K562 (cell line): ENCODE measurements around the gene GHITM. TPM values are rescaled to one million over a fixed set of nuclear protein-coding genes. Genes with fewer than 3 reads are reported as not detected.
"Not testable (repeated sequence)": the region's sequence is repeated elsewhere in the genome, so short reads cannot be mapped to it uniquely, and the experiment has no call there.

Experiments
- ATAC-seq: fragments of 200-7000 bp; cut with Tn5 transposase; 3 replicates; pipeline ENCODE4 v1.9.1; 2020; ENCODE audit warnings: moderate library complexity
- BruUV-seq: library from RNA; stranded (reverse); fragments of 400-500 nt; replicated peaks from 2 replicates; lab custom pipeline; 2021; lab: Mats Ljungman, UMichigan
- CTCF ChIA-PET: fragments of 300-600 bp; formaldehyde crosslinking; extraction: SDS; loops from one replicate; lab custom pipeline; 2021; ENCODE audit warnings: low intra/inter-chr PET ratio; lab: Yijun Ruan, JAX
- POLR2A ChIA-PET: fragments of 300-600, 350-650 bp; sonication (Branson Sonifier 250); formaldehyde crosslinking; extraction: SDS; loops from one replicate; lab custom pipeline; 2021; ENCODE audit warnings: antibody characterized with exemption, inconsistent platforms; lab: Yijun Ruan, JAX
- DNase-seq, 4 experiments: peaks; one replicate each; pipeline versions ENCODE4 v3.0.0 to v3.0.0-alpha.2; 2011 to 2018; ENCODE audit warnings: low spot score in 3 of 4, mixed read lengths in 3 of 4; ENCODE audit errors: extremely low read depth in 1 of 4
- FAIRE-seq: peaks from 2 replicates; lab custom pipeline; 2011; peaks lifted over from hg19 to GRCh38; lab: Jason Lieb, UNC
- H2AFZ ChIP-seq: 2 replicates; pipeline ENCODE4 v1.6.0; 2011; ENCODE audit warnings: low read depth, low read length, control low read depth, inconsistent platforms
- H3K27ac ChIP-seq: fragments of 200-600 bp; 3 replicates; pipeline ENCODE4 v1.8.0; 2011; ENCODE audit warnings: low read depth, mild to moderate bottlenecking, control low read depth, inconsistent platforms, low read length, moderate library complexity, mixed read lengths; ENCODE audit errors: extremely low read depth
- H3K27me3 ChIP-seq, 2 experiments: fragments of 300-600 bp in 1 of 2; 2 replicates in 1 of 2; 3 replicates in 1 of 2; pipeline versions ENCODE4 v1.6.0 to v1.8.0; 2011; ENCODE audit warnings: inconsistent platforms in 2 of 2, low read length in 2 of 2, mild to moderate bottlenecking in 1 of 2, mixed read lengths in 1 of 2, moderate library complexity in 1 of 2; ENCODE audit not compliant: control insufficient read depth in 2 of 2, insufficient read depth in 2 of 2
- H3K36me3 ChIP-seq: fragments of 300-600 bp; 3 replicates; pipeline ENCODE4 v1.8.0; 2011; ENCODE audit warnings: mild to moderate bottlenecking, low read length, inconsistent platforms; ENCODE audit not compliant: control insufficient read depth, insufficient read depth
- H3K4me1 ChIP-seq, 2 experiments: fragments of 200-600 bp in 1 of 2; replicated peaks in 1 of 2; 2 replicates in 1 of 2; 3 replicates in 1 of 2; pipeline versions ENCODE4 v1.5.1 to v1.8.0; 2011; ENCODE audit warnings: inconsistent platforms in 2 of 2, low read length in 2 of 2, mild to moderate bottlenecking in 1 of 2, mixed read lengths in 1 of 2, moderate library complexity in 1 of 2; ENCODE audit not compliant: control insufficient read depth in 2 of 2, insufficient read depth in 2 of 2
- H3K4me2 ChIP-seq: 2 replicates; pipeline ENCODE4 v1.6.1; 2011; ENCODE audit warnings: low read length, control low read depth, inconsistent platforms, mixed read lengths; ENCODE audit not compliant: insufficient read depth
- H3K4me3 ChIP-seq: fragments of 200-600 bp; sonication (generic), shearing (Covaris generic); 2 replicates; pipeline ENCODE4 v1.5.1; 2016; ENCODE audit warnings: control low read depth, inconsistent platforms
- H3K79me2 ChIP-seq: fragments of 200-600 bp; 3 replicates; pipeline ENCODE4 v1.8.0; 2011; ENCODE audit warnings: low read length, inconsistent platforms; ENCODE audit not compliant: control insufficient read depth, insufficient read depth
- H3K9ac ChIP-seq, 2 experiments: 2 replicates each; pipeline versions ENCODE4 v1.6.0 to v1.6.1; 2011; ENCODE audit warnings: low read depth in 2 of 2, low read length in 2 of 2, control low read depth in 1 of 2, inconsistent platforms in 1 of 2, mild to moderate bottlenecking in 1 of 2, mixed read lengths in 1 of 2; ENCODE audit not compliant: insufficient read depth in 1 of 2
- H3K9me1 ChIP-seq: one replicate; pipeline ENCODE4 v1.6.0; 2011; ENCODE audit warnings: inconsistent platforms, mild to moderate bottlenecking, low read length, moderate library complexity; ENCODE audit not compliant: control insufficient read depth, insufficient read depth
- H3K9me3 ChIP-seq: replicated peaks from 2 replicates; pipeline ENCODE4 v1.5.1; 2011; ENCODE audit warnings: low read depth, low read length, inconsistent platforms; ENCODE audit not compliant: control insufficient read depth, insufficient read depth
- H4K20me1 ChIP-seq: replicated peaks from 2 replicates; pipeline ENCODE4 v1.6.1; 2011; ENCODE audit warnings: low read length, inconsistent platforms, mixed read lengths; ENCODE audit not compliant: control insufficient read depth, insufficient read depth
- CTCF ChIP-seq, 3 experiments: IDR thresholded peaks in 2 of 3; conservative IDR thresholded peaks in 1 of 3; 2 replicates each; pipeline ENCODE4 v1.5.1; 2011 to 2012; ENCODE audit warnings: low read length in 3 of 3, mild to moderate bottlenecking in 3 of 3, control low read depth in 2 of 3, improper control_type of control experiment in 1 of 3, inconsistent platforms in 1 of 3, low read depth in 1 of 3, mixed read lengths in 1 of 3, moderate library complexity in 1 of 3; ENCODE audit not compliant: insufficient read depth in 2 of 3
- GABPB1 ChIP-seq: sonication (generic); formaldehyde crosslinking; IDR thresholded peaks from 2 replicates; pipeline ENCODE4 v1.8.0; 2022; ENCODE audit warnings: mild to moderate bottlenecking, missing genetic modification reagents
- WGBS: fragments of 100-300 bp; shearing (Covaris generic); methylation state at CpG from one replicate; pipeline ENCODE4 v1.1.6; 2016; ENCODE audit warnings: low coverage, mixed read lengths; ENCODE audit not compliant: insufficient coverage; ENCODE audit errors: missing lambda C conversion rate; 5-methylcytosine and 5-hydroxymethylcytosine counted together
- in situ Hi-C: fragments of 300-500 bp; cut with MboI; formaldehyde crosslinking; loops from 4 replicates; pipeline ENCODE4 v1.15.0; 2018; ENCODE audit warnings: inconsistent platforms, mixed read lengths
- intact Hi-C: fragments of 100-400 bp; cut with micrococcal nuclease; formaldehyde crosslinking; loops from 2 replicates; pipeline ENCODE4 v1.14.2; 2022
- polyA plus RNA-seq, 8 experiments: library from polyadenylated mRNA; depleted of rRNA in 4 of 8; stranded (reverse) in 5 of 8; unstranded in 3 of 8; fragments of >200 nt; fragmentation: Nextera tagmentation in 2 of 8; fragmentation: Illumina TruSeq in 1 of 8; extraction: Ambion mirVana in 2 of 8; extraction: Trizol in 1 of 8; gene quantifications; 2 replicates each; pipeline versions ENCODE4 v1.2.1 to v1.2.3, GENCODE V29; 2011 to 2014; ENCODE audit warnings: inconsistent platforms in 1 of 8, missing spikeins in 1 of 8
- total RNA-seq, 7 experiments: library from RNA; depleted of rRNA in 6 of 7; stranded (reverse); fragments of >200 nt in 6 of 7; fragmentation: Illumina TruSeq in 2 of 7; extraction: Trizol in 2 of 7; gene quantifications; 2 replicates each; pipeline versions ENCODE4 v1.2.1 to v1.2.3, GENCODE V29; 2011 to 2021; ENCODE audit warnings: low replicate concordance in 1 of 7

GHITM gene
- total and polyA plus RNA-seq, 9 of the 15 experiments (the other 6 are each of a cell fraction or from before 2014, with no cell fraction given) = 322 to 1,258 (median 386) TPM

- Histone ChIP-seq H3K27ac (no peak overlapping the region), H3K27me3 (peaks cover 8 to 23% of the 10 kb centered on the region in 2 experiments; a peak in 3 of 5 replicates), H3K4me1 (no peaks in the 10 kb centered on the region), H3K9me1 (no peaks in the 10 kb centered on the region), H3K4me3 (no peak overlapping the region), H3K4me2 (no peak overlapping the region)
- CTCF ChIA-PET = no interaction called here
- FAIRE-seq (peak; percentile 6), ATAC-seq (no peak)
- intact Hi-C loops = no loop called here
- BruUV-seq = no TSS peak
- no peak for TF ChIP-seq GABPB1
- TF ChIP-seq CTCF (IDR thresholded peaks at IDR 0.05 in 2 of 3, conservative IDR thresholded peaks at IDR 0.05 in 1 of 3; ENCODE audit: insufficient read depth in 2 of 3, low read depth in 1 of 3, low read length in 3 of 3) = peak; percentile 24 to 54 (median 47); a peak in 4 of 6 replicates
- TF ChIP-seq, all 486 proteins: peak for 1
- no peaks in the 10 kb centered on the region for H3K9me3 ChIP-seq
- in situ Hi-C loops = no loop called here
- no peak overlapping the region for H2AFZ ChIP-seq
- no peaks in the 10 kb centered on the region for H4K20me1 ChIP-seq
- no peak overlapping the region for H3K9ac ChIP-seq
- no peaks in the 10 kb centered on the region for H3K36me3 ChIP-seq
- WGBS = 1% methylated on average over 13 of the region's 13 CpGs
- H3K79me2 ChIP-seq = no peaks in the 10 kb centered on the region
- DNase-seq = peak in 1 of 4 experiments; percentile 30
- POLR2A ChIA-PET = no interaction called here
These were observed 25.1 kb upstream of the GHITM start for GRCh38 chr10:84114088-84114667.

GRCh38 chr10:84117204-84117603 lies 22.1 kb upstream of the GHITM start:
- BruUV-seq, intact Hi-C loops, H4K20me1 ChIP-seq, CTCF ChIA-PET, FAIRE-seq, POLR2A ChIA-PET, H3K4me1 ChIP-seq, H3K4me2 ChIP-seq, H3K9me3 ChIP-seq, H3K79me2 ChIP-seq, H3K9ac ChIP-seq, H3K27me3 ChIP-seq, H3K9me1 ChIP-seq, H2AFZ ChIP-seq, H3K36me3 ChIP-seq, H3K4me3 ChIP-seq, in situ Hi-C loops, DNase-seq, ATAC-seq, H3K27ac ChIP-seq: not testable (repeated sequence)
- 7% methylated on average over 2 of the region's 2 CpGs for WGBS
